Trophoblast cell (in vitro differentiated cells and primary cell): ENCODE results near the gene FKBP15.
A peak's percentile ranks its signal among the peaks of the same experiment; 100 is the strongest.

ENCODE experiments used
- DNase-seq, 2 donors: peaks; one replicate each; pipeline ENCODE4 v3.0.0-alpha.2; 2016
- H2AFZ ChIP-seq: 2 replicates; pipeline ENCODE4 v1.6.1; 2013; ENCODE audit warnings: low read length, moderate library complexity, mild to moderate bottlenecking; ENCODE audit not compliant: insufficient read depth, poor library complexity
- H2AK5ac ChIP-seq: 2 replicates; pipeline ENCODE4 v1.6.1; 2013; ENCODE audit warnings: mild to moderate bottlenecking, low read length
- H2BK120ac ChIP-seq: 2 replicates; pipeline ENCODE4 v1.6.1; 2013; ENCODE audit warnings: low read length, mild to moderate bottlenecking, moderate library complexity; ENCODE audit not compliant: insufficient read depth, poor library complexity
- H2BK12ac ChIP-seq: 2 replicates; pipeline ENCODE4 v1.6.1; 2013; ENCODE audit warnings: mild to moderate bottlenecking, low read length, moderate library complexity
- H2BK5ac ChIP-seq: 2 replicates; pipeline ENCODE4 v1.6.1; 2013; ENCODE audit warnings: low read length, low read depth, moderate library complexity, mild to moderate bottlenecking; ENCODE audit not compliant: poor library complexity
- H3K14ac ChIP-seq: 2 replicates; pipeline ENCODE4 v1.6.1; 2013; ENCODE audit warnings: mild to moderate bottlenecking, low read length
- H3K18ac ChIP-seq: 2 replicates; pipeline ENCODE4 v1.6.1; 2013; ENCODE audit warnings: mild to moderate bottlenecking, low read length
- H3K23ac ChIP-seq: 2 replicates; pipeline ENCODE4 v1.6.1; 2013; ENCODE audit warnings: low read length
- H3K27ac ChIP-seq: 2 replicates; pipeline ENCODE4 v1.5.1; 2013; ENCODE audit warnings: low read depth, mild to moderate bottlenecking, inconsistent platforms, low read length, moderate library complexity
- H3K27me3 ChIP-seq: 2 replicates; pipeline ENCODE4 v1.6.1; 2013; ENCODE audit warnings: inconsistent platforms, mild to moderate bottlenecking, low read length, moderate library complexity; ENCODE audit not compliant: insufficient read depth
- H3K36me3 ChIP-seq, 2 experiments: 1 replicate in 1 of 2; 2 replicates in 1 of 2; pipeline ENCODE4 v1.6.1; 2013; ENCODE audit warnings: low read length in 2 of 2, mild to moderate bottlenecking in 2 of 2, moderate library complexity in 1 of 2; ENCODE audit not compliant: insufficient read depth in 2 of 2, control insufficient read depth in 1 of 2
- H3K4ac ChIP-seq: 2 replicates; pipeline ENCODE4 v1.6.1; 2013; ENCODE audit warnings: low read depth, mild to moderate bottlenecking, low read length, moderate library complexity
- H3K4me1 ChIP-seq, 2 experiments: 1 replicate in 1 of 2; 2 replicates in 1 of 2; pipeline ENCODE4 v1.6.1; 2013; ENCODE audit warnings: low read length in 2 of 2, mild to moderate bottlenecking in 2 of 2, moderate library complexity in 1 of 2; ENCODE audit not compliant: insufficient read depth in 2 of 2, control insufficient read depth in 1 of 2
- H3K4me2 ChIP-seq: 2 replicates; pipeline ENCODE4 v1.6.1; 2013; ENCODE audit warnings: inconsistent platforms, mild to moderate bottlenecking, low read length, moderate library complexity
- H3K4me3 ChIP-seq: 2 replicates; pipeline ENCODE4 v1.5.1; 2013; ENCODE audit warnings: mild to moderate bottlenecking, low read depth, low read length, inconsistent platforms
- H3K79me1 ChIP-seq: one replicate; pipeline ENCODE4 v1.6.1; 2013; ENCODE audit warnings: low read length
- H3K79me2 ChIP-seq: 2 replicates; pipeline ENCODE4 v1.6.1; 2013; ENCODE audit warnings: low read length, mild to moderate bottlenecking; ENCODE audit not compliant: control insufficient read depth, insufficient read depth, poor library complexity
- H3K9ac ChIP-seq: 2 replicates; pipeline ENCODE4 v1.6.1; 2013; ENCODE audit warnings: mild to moderate bottlenecking, low read length
- H3K9me3 ChIP-seq: 2 replicates; pipeline ENCODE4 v1.6.1; 2013; ENCODE audit warnings: low read depth, mild to moderate bottlenecking, control low read depth, inconsistent platforms, low read length; ENCODE audit not compliant: insufficient read depth
- H4K12ac ChIP-seq: 2 replicates; pipeline ENCODE4 v1.6.1; 2013; ENCODE audit warnings: low read depth, mild to moderate bottlenecking, low read length, moderate library complexity
- H4K8ac ChIP-seq: 2 replicates; pipeline ENCODE4 v1.6.1; 2013; ENCODE audit warnings: low read depth, mild to moderate bottlenecking, low read length, moderate library complexity
- H4K91ac ChIP-seq: one replicate; pipeline ENCODE4 v1.6.1; 2013; ENCODE audit warnings: low read depth, mild to moderate bottlenecking, low read length, moderate library complexity
- WGBS: extraction: QIAGEN DNeasy Blood & Tissue Kit; methylation state at CpG from one replicate; pipeline ENCODE4 v1.1.7; 2013; ENCODE audit warnings: missing lambda C conversion rate; ENCODE audit not compliant: insufficient read length, insufficient coverage; ENCODE audit errors: extremely low coverage; 5-methylcytosine and 5-hydroxymethylcytosine counted together

The FKBP15 gene

GRCh38 chr9:113210815-113211214, 10.3 kb downstream of the FKBP15 start:
- no peak overlapping the region for H3K27ac ChIP-seq
- no peaks in the 10 kb centered on the region for H3K79me2 ChIP-seq
- H2BK5ac ChIP-seq: no peak overlapping the region
- no peak overlapping the region for H4K91ac ChIP-seq
- no peak overlapping the region for H3K4ac ChIP-seq
- no peak overlapping the region for H4K12ac ChIP-seq
- H3K79me1 ChIP-seq: no peaks in the 10 kb centered on the region
- no peak overlapping the region for H2BK12ac ChIP-seq
- WGBS: no CpG with 5 or more reads among the region's 10 CpGs
- H2BK120ac ChIP-seq: no peak overlapping the region
- peaks cover 8 to 17% of the 10 kb centered on the region in 2 experiments for H3K36me3 ChIP-seq
- H3K9ac ChIP-seq: no peak overlapping the region
- no peak overlapping the region for H3K4me3 ChIP-seq
- no peak overlapping the region for H3K4me2 ChIP-seq
- H3K14ac ChIP-seq: no peak overlapping the region
- H3K9me3 ChIP-seq: no peaks in the 10 kb centered on the region
- no peaks in the 10 kb centered on the region for H3K27me3 ChIP-seq
- no peak overlapping the region for H4K8ac ChIP-seq
- no peak overlapping the region for H2AFZ ChIP-seq
- no peak overlapping the region for H2AK5ac ChIP-seq
- no peak overlapping the region for H3K18ac ChIP-seq
- peak in 1 of 2 donors; percentile 18 for DNase-seq
- H3K23ac ChIP-seq: no peak overlapping the region
- H3K4me1 ChIP-seq: no peaks in the 10 kb centered on the region

GRCh38 chr9:113205861-113206260, 15.2 kb downstream of the FKBP15 start:
- H3K14ac ChIP-seq: no peak overlapping the region
- H3K4me1 ChIP-seq: no peaks in the 10 kb centered on the region
- H3K79me1 ChIP-seq: no peaks in the 10 kb centered on the region
- no peak overlapping the region for H4K8ac ChIP-seq
- peaks cover 10 to 23% of the 10 kb centered on the region in 2 experiments for H3K36me3 ChIP-seq
- no peak overlapping the region for H2AFZ ChIP-seq
- H2BK5ac ChIP-seq: no peak overlapping the region
- H2BK120ac ChIP-seq: no peak overlapping the region
- H3K27me3 ChIP-seq: no peaks in the 10 kb centered on the region
- DNase-seq: no peak
- H3K9me3 ChIP-seq: no peaks in the 10 kb centered on the region
- H3K4me3 ChIP-seq: no peak overlapping the region
- H3K23ac ChIP-seq: no peak overlapping the region
- H3K18ac ChIP-seq: no peak overlapping the region
- no peaks in the 10 kb centered on the region for H3K79me2 ChIP-seq
- no peak overlapping the region for H3K9ac ChIP-seq
- H2BK12ac ChIP-seq: no peak overlapping the region
- WGBS: no CpG with 5 or more reads among the region's 1 CpG
- no peak overlapping the region for H3K27ac ChIP-seq
- H4K91ac ChIP-seq: no peak overlapping the region
- no peak overlapping the region for H3K4me2 ChIP-seq
- no peak overlapping the region for H4K12ac ChIP-seq
- H3K4ac ChIP-seq: no peak overlapping the region
- no peak overlapping the region for H2AK5ac ChIP-seq

GRCh38 chr9:113205432-113205831, 15.6 kb downstream of the FKBP15 start:
- H3K4ac ChIP-seq: no peak overlapping the region
- H4K8ac ChIP-seq: no peak overlapping the region
- no peaks in the 10 kb centered on the region for H3K79me1 ChIP-seq
- H3K4me2 ChIP-seq: no peak overlapping the region
- no peak overlapping the region for H2BK120ac ChIP-seq
- H2BK5ac ChIP-seq: no peak overlapping the region
- H2BK12ac ChIP-seq: no peak overlapping the region
- no peak overlapping the region for H2AK5ac ChIP-seq
- no peak overlapping the region for H3K4me3 ChIP-seq
- H3K4me1 ChIP-seq: no peaks in the 10 kb centered on the region
- WGBS: no CpG with 5 or more reads among the region's 2 CpGs
- DNase-seq: no peak
- H3K9ac ChIP-seq: no peak overlapping the region
- H3K14ac ChIP-seq: no peak overlapping the region
- H3K9me3 ChIP-seq: no peaks in the 10 kb centered on the region
- H4K91ac ChIP-seq: no peak overlapping the region
- H3K18ac ChIP-seq: no peak overlapping the region
- peaks cover 7 to 19% of the 10 kb centered on the region in 2 experiments for H3K36me3 ChIP-seq
- H2AFZ ChIP-seq: no peak overlapping the region
- no peak overlapping the region for H3K27ac ChIP-seq
- no peak overlapping the region for H3K23ac ChIP-seq
- no peaks in the 10 kb centered on the region for H3K79me2 ChIP-seq
- H3K27me3 ChIP-seq: no peaks in the 10 kb centered on the region
- no peak overlapping the region for H4K12ac ChIP-seq

- Histone ChIP-seq H4K91ac (no peak overlapping the region), H2BK12ac (no peak overlapping the region), H3K9me3 (no peaks in the 10 kb centered on the region), H3K79me1 (no peaks in the 10 kb centered on the region), H2BK120ac (no peak overlapping the region), H4K12ac (no peak overlapping the region), H3K14ac (no peak overlapping the region), H3K4me1 (no peaks in the 10 kb centered on the region), H3K36me3 (peaks cover 11 to 19% of the 10 kb centered on the region in 2 experiments), H3K27ac (no peak overlapping the region), H3K4me2 (no peak overlapping the region), H3K27me3 (no peaks in the 10 kb centered on the region), H3K79me2 (no peaks in the 10 kb centered on the region), H3K9ac (no peak overlapping the region), H3K4me3 (no peak overlapping the region), H3K18ac (no peak overlapping the region), H2AFZ (no peak overlapping the region), H2AK5ac (no peak overlapping the region), H2BK5ac (no peak overlapping the region), H4K8ac (no peak overlapping the region), H3K4ac (no peak overlapping the region), H3K23ac (no peak overlapping the region)
- WGBS: no CpG with 5 or more reads among the region's 4 CpGs
- DNase-seq: no peak
These were observed 21.3 kb downstream of the FKBP15 start for GRCh38 chr9:113199683-113200329.
